K562 (cell line): ENCODE measurements around the gene HOXD12.

ENCODE experiments used
- HIVEP1 ChIP-seq: fragments of 250-450 bp; sonication (Bioruptor Pico); IDR thresholded peaks from 2 replicates; pipeline ENCODE4 v1.4.0; 2020; ENCODE audit warnings: mild to moderate bottlenecking
- MYC ChIP-seq, 2 experiments: fragments of 250-450 bp in 1 of 2; sonication (Bioruptor Pico) in 1 of 2; IDR thresholded peaks; 2 replicates each; pipeline versions ENCODE4 v1.5.1 to v1.6.1; 2012 to 2021; ENCODE audit warnings: low read depth in 2 of 2, borderline replicate concordance in 1 of 2, improper control_type of control experiment in 1 of 2, low read length in 1 of 2, mild to moderate bottlenecking in 1 of 2, moderate library complexity in 1 of 2
- STAG1 ChIP-seq: sonication (generic); formaldehyde crosslinking; IDR thresholded peaks from 2 replicates; pipeline ENCODE4 v1.5.0; 2020; ENCODE audit warnings: missing genetic modification reagents, borderline replicate concordance
- ZC3H8 ChIP-seq: fragments of 450-650 bp; IDR thresholded peaks from 2 replicates; pipeline ENCODE4 v1.6.1; 2017
- ZNF707 ChIP-seq: fragments of 250-450 bp; sonication (Bioruptor Pico); conservative IDR thresholded peaks from 2 replicates; pipeline ENCODE4 v1.8.0; 2022; ENCODE audit warnings: inconsistent platforms, mild to moderate bottlenecking, moderate library complexity
- ZNF764 ChIP-seq: fragments of 250-450 bp; sonication (Bioruptor Pico); IDR thresholded peaks from 2 replicates; pipeline ENCODE4 v1.4.0; 2020; ENCODE audit warnings: low read depth, mild to moderate bottlenecking, moderate library complexity
- TF ChIP-seq, protein P1 (sequence below), 3 experiments: IDR thresholded peaks in 2 of 3; conservative IDR thresholded peaks in 1 of 3; 2 replicates each; pipeline ENCODE4 v1.5.1; 2011 to 2012; ENCODE audit warnings: low read length in 3 of 3, mild to moderate bottlenecking in 3 of 3, control low read depth in 2 of 3, improper control_type of control experiment in 1 of 3, inconsistent platforms in 1 of 3, low read depth in 1 of 3, mixed read lengths in 1 of 3, moderate library complexity in 1 of 3; ENCODE audit not compliant: insufficient read depth in 2 of 3
- TF ChIP-seq, protein P2 (sequence below): sonication (generic); formaldehyde crosslinking; IDR thresholded peaks from 2 replicates; pipeline ENCODE4 v1.8.1; 2023; ENCODE audit warnings: mild to moderate bottlenecking, missing genetic modification reagents
- TF ChIP-seq, protein P3 (sequence below): fragments of 150-350 bp; conservative IDR thresholded peaks from 2 replicates; pipeline ENCODE4 v1.6.1; 2014; ENCODE audit warnings: low read length

DNA sequence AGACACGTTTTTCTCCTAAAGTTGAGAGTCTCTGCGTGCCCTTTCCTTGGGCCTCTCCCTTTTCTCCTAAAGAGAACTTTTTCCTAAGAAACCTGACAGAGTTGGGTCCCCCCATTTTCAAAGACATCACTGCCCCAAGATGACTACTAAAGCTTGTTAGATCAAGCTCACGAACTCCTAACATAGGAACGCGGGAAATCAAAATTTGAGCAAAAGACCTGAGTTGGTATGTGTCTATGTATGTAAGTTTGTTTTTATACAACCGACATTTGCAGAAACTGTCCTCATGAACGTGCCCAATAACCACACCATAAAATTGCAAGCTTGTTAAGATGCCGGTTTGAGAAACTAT lies 5.7 kb upstream of the HOXD12 start:
- TF ChIP-seq HIVEP1 (CRISPR knock-in tag) (no peak), ZC3H8 (no peak), ZNF707 (no peak), STAG1 (CRISPR knock-in tag) (no peak), ZNF764 (CRISPR knock-in tag) (no peak), MYC (IDR thresholded peaks at IDR 0.05; ENCODE audit: low read depth, low read length) (no peak), MYC (CRISPR knock-in tag; IDR thresholded peaks at IDR 0.05; ENCODE audit: borderline replicate concordance, low read depth) (no peak)
- TF ChIP-seq, protein P1, sequence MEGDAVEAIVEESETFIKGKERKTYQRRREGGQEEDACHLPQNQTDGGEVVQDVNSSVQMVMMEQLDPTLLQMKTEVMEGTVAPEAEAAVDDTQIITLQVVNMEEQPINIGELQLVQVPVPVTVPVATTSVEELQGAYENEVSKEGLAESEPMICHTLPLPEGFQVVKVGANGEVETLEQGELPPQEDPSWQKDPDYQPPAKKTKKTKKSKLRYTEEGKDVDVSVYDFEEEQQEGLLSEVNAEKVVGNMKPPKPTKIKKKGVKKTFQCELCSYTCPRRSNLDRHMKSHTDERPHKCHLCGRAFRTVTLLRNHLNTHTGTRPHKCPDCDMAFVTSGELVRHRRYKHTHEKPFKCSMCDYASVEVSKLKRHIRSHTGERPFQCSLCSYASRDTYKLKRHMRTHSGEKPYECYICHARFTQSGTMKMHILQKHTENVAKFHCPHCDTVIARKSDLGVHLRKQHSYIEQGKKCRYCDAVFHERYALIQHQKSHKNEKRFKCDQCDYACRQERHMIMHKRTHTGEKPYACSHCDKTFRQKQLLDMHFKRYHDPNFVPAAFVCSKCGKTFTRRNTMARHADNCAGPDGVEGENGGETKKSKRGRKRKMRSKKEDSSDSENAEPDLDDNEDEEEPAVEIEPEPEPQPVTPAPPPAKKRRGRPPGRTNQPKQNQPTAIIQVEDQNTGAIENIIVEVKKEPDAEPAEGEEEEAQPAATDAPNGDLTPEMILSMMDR (IDR thresholded peaks at IDR 0.05 in 2 of 3, conservative IDR thresholded peaks at IDR 0.05 in 1 of 3; ENCODE audit: insufficient read depth in 2 of 3, low read depth in 1 of 3, low read length in 3 of 3): no peak
- TF ChIP-seq, protein P2, sequence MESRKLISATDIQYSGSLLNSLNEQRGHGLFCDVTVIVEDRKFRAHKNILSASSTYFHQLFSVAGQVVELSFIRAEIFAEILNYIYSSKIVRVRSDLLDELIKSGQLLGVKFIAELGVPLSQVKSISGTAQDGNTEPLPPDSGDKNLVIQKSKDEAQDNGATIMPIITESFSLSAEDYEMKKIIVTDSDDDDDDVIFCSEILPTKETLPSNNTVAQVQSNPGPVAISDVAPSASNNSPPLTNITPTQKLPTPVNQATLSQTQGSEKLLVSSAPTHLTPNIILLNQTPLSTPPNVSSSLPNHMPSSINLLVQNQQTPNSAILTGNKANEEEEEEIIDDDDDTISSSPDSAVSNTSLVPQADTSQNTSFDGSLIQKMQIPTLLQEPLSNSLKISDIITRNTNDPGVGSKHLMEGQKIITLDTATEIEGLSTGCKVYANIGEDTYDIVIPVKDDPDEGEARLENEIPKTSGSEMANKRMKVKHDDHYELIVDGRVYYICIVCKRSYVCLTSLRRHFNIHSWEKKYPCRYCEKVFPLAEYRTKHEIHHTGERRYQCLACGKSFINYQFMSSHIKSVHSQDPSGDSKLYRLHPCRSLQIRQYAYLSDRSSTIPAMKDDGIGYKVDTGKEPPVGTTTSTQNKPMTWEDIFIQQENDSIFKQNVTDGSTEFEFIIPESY: no peak
- TF ChIP-seq, protein P3, sequence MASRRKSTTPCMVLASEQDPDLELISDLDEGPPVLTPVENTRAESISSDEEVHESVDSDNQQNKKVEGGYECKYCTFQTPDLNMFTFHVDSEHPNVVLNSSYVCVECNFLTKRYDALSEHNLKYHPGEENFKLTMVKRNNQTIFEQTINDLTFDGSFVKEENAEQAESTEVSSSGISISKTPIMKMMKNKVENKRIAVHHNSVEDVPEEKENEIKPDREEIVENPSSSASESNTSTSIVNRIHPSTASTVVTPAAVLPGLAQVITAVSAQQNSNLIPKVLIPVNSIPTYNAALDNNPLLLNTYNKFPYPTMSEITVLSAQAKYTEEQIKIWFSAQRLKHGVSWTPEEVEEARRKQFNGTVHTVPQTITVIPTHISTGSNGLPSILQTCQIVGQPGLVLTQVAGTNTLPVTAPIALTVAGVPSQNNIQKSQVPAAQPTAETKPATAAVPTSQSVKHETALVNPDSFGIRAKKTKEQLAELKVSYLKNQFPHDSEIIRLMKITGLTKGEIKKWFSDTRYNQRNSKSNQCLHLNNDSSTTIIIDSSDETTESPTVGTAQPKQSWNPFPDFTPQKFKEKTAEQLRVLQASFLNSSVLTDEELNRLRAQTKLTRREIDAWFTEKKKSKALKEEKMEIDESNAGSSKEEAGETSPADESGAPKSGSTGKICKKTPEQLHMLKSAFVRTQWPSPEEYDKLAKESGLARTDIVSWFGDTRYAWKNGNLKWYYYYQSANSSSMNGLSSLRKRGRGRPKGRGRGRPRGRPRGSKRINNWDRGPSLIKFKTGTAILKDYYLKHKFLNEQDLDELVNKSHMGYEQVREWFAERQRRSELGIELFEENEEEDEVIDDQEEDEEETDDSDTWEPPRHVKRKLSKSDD: no peak
